ENCODE results near the gene NDUFS8.

GRCh38 chr11:68042219-68043028 lies 11.9 kb downstream of the NDUFS8 start:
- no peak for TF ChIP-seq POLR2AphosphoS5 (IDR thresholded peaks at IDR 0.05)
- TF ChIP-seq EP300 (conservative IDR thresholded peaks at IDR 0.05; ENCODE audit: poor library complexity, severe bottlenecking): no peak
- no peak for TF ChIP-seq TAF1 (IDR thresholded peaks at IDR 0.05; ENCODE audit: low read depth)
- TF ChIP-seq, protein P1, sequence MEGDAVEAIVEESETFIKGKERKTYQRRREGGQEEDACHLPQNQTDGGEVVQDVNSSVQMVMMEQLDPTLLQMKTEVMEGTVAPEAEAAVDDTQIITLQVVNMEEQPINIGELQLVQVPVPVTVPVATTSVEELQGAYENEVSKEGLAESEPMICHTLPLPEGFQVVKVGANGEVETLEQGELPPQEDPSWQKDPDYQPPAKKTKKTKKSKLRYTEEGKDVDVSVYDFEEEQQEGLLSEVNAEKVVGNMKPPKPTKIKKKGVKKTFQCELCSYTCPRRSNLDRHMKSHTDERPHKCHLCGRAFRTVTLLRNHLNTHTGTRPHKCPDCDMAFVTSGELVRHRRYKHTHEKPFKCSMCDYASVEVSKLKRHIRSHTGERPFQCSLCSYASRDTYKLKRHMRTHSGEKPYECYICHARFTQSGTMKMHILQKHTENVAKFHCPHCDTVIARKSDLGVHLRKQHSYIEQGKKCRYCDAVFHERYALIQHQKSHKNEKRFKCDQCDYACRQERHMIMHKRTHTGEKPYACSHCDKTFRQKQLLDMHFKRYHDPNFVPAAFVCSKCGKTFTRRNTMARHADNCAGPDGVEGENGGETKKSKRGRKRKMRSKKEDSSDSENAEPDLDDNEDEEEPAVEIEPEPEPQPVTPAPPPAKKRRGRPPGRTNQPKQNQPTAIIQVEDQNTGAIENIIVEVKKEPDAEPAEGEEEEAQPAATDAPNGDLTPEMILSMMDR (IDR thresholded peaks at IDR 0.05; ENCODE audit: poor library complexity, severe bottlenecking): no peak
- no peak for TF ChIP-seq EZH2 (IDR thresholded peaks at IDR 0.05; ENCODE audit: borderline replicate concordance, insufficient read depth, low read length, poor library complexity, severe bottlenecking)
- no peak for TF ChIP-seq MXI1 (conservative IDR thresholded peaks at IDR 0.05; ENCODE audit: poor library complexity, severe bottlenecking)
- TF ChIP-seq RAD21 (conservative IDR thresholded peaks at IDR 0.05): no peak
- TF ChIP-seq SMC3 (conservative IDR thresholded peaks at IDR 0.05; ENCODE audit: poor library complexity): no peak

Measured in neural cell (in vitro differentiated cells).